AML-193 (cell line): Measurements from ENCODE around the gene COMMD2.
A peak's percentile ranks its signal among the peaks of the same experiment; 100 is the strongest.

ENCODE experiments used
- DNase-seq, 2 experiments: peaks; one replicate each; lab custom pipeline; 2025; lab: John Stamatoyannopoulos, UW

The COMMD2 gene

GRCh38 chr3:149763565-149764195, 11.4 kb upstream of the COMMD2 start:
- DNase-seq: peak in 1 of 2 experiments; percentile 12

GRCh38 chr3:149753717-149754116, 1.4 kb upstream of the COMMD2 start:
- peak in 1 of 2 experiments; percentile 11 for DNase-seq

- DNase-seq: no peak
Observed at GRCh38 chr3:149752788-149753136, 473 bp upstream of the COMMD2 start.

GRCh38 chr3:149751551-149751950, 738 bp downstream of the COMMD2 start:
- DNase-seq: peak; percentile 14 to 25

- no peak for DNase-seq
Observed at GRCh38 chr3:149744606-149745005, 7.7 kb downstream of the COMMD2 start.

- no peak for DNase-seq
Observed at GRCh38 chr3:149744151-149744550, 8.1 kb downstream of the COMMD2 start.

GRCh38 chr3:149739396-149739795, 12.9 kb downstream of the COMMD2 start:
- DNase-seq: no peak

GRCh38 chr3:149738876-149739275, 13.4 kb downstream of the COMMD2 start:
- DNase-seq: no peak

- no peak for DNase-seq
Observed at GRCh38 chr3:149736953-149737205, 15.4 kb downstream of the COMMD2 start.

- no peak for DNase-seq
Observed at GRCh38 chr3:149736175-149736952, 15.9 kb downstream of the COMMD2 start.

- no peak for DNase-seq
Observed at GRCh38 chr3:149732234-149732633, 20.1 kb downstream of the COMMD2 start.

GRCh38 chr3:149727656-149728055, 24.6 kb downstream of the COMMD2 start:
- DNase-seq: no peak

GRCh38 chr3:149726716-149727407, 25.4 kb downstream of the COMMD2 start:
- DNase-seq: no peak

- peak; percentile 9 to 21 for DNase-seq
Observed at GRCh38 chr3:149723781-149724180, 28.5 kb downstream of the COMMD2 start.

GRCh38 chr3:149720918-149721317, 31.4 kb downstream of the COMMD2 start:
- DNase-seq: no peak

- DNase-seq: peak; percentile 60 to 65
Observed at GRCh38 chr3:149717391-149718056, 34.8 kb downstream of the COMMD2 start.

GRCh38 chr3:149716984-149717383, 35.3 kb downstream of the COMMD2 start:
- no peak for DNase-seq

GRCh38 chr3:149715247-149715646, 37.0 kb downstream of the COMMD2 start:
- no peak for DNase-seq

GRCh38 chr3:149713730-149714654, 38.3 kb downstream of the COMMD2 start:
- no peak for DNase-seq

GRCh38 chr3:149706905-149707304, 45.4 kb downstream of the COMMD2 start:
- no peak for DNase-seq

- DNase-seq: no peak
Observed at GRCh38 chr3:149705416-149705815, 46.9 kb downstream of the COMMD2 start.

- no peak for DNase-seq
Observed at GRCh38 chr3:149703466-149703865, 48.8 kb downstream of the COMMD2 start.
